ENCODE data around the gene ETNK2.

GRCh38 chr1:204157962-204158361, 6.1 kb upstream of the ETNK2 start:
- TF ChIP-seq ZNF274 (IDR thresholded peaks at IDR 0.05; ENCODE audit: low read depth, low read length) (no peak), YY1 (IDR thresholded peaks at IDR 0.05; ENCODE audit: insufficient read depth, insufficient read length) (no peak), SUZ12 (IDR thresholded peaks at IDR 0.05; ENCODE audit: extremely low read depth, insufficient read depth, insufficient read length) (no peak)

Data from NT2/D1 (cell line).